K562 (cell line): ENCODE measurements around the gene CERS6. TPM values are rescaled to one million over a fixed set of nuclear protein-coding genes. Genes with fewer than 3 reads are reported as not detected.

ENCODE experiments used
- GABPA ChIP-seq: fragments of 200-800 bp; sonication (Bioruptor generic); conservative IDR thresholded peaks from 2 replicates; pipeline ENCODE4 v1.6.1; 2016; ENCODE audit warnings: low read depth, missing genetic modification characterization, missing compliant biosample characterization
- HEY1 ChIP-seq: fragments of 250-450 bp; sonication (Bioruptor Pico); IDR thresholded peaks from 2 replicates; pipeline ENCODE4 v1.5.0; 2020; ENCODE audit warnings: mild to moderate bottlenecking, moderate library complexity, borderline replicate concordance
- ZNF584 ChIP-seq: fragments of 200-800 bp; sonication (Bioruptor generic); IDR thresholded peaks from 2 replicates; pipeline ENCODE4 v1.6.1; 2016; ENCODE audit warnings: low read depth, mild to moderate bottlenecking, missing genetic modification characterization, missing compliant biosample characterization
- polyA plus RNA-seq, 8 experiments: library from polyadenylated mRNA; depleted of rRNA in 4 of 8; stranded (reverse) in 5 of 8; unstranded in 3 of 8; fragments of >200 nt; fragmentation: Nextera tagmentation in 2 of 8; fragmentation: Illumina TruSeq in 1 of 8; extraction: Ambion mirVana in 2 of 8; extraction: Trizol in 1 of 8; gene quantifications; 2 replicates each; pipeline versions ENCODE4 v1.2.1 to v1.2.3, GENCODE V29; 2011 to 2014; ENCODE audit warnings: inconsistent platforms in 1 of 8, missing spikeins in 1 of 8
- total RNA-seq, 7 experiments: library from RNA; depleted of rRNA in 6 of 7; stranded (reverse); fragments of >200 nt in 6 of 7; fragmentation: Illumina TruSeq in 2 of 7; extraction: Trizol in 2 of 7; gene quantifications; 2 replicates each; pipeline versions ENCODE4 v1.2.1 to v1.2.3, GENCODE V29; 2011 to 2021; ENCODE audit warnings: low replicate concordance in 1 of 7
- TF ChIP-seq, protein P1 (sequence below), 2 experiments: IDR thresholded peaks in 1 of 2; conservative IDR thresholded peaks in 1 of 2; 2 replicates each; pipeline ENCODE4 v1.6.1; 2016; ENCODE audit warnings: low read depth in 2 of 2, mild to moderate bottlenecking in 1 of 2, missing compliant biosample characterization in 1 of 2, missing genetic modification characterization in 1 of 2, moderate library complexity in 1 of 2
- TF ChIP-seq, protein P2 (sequence below): conservative IDR thresholded peaks from 2 replicates; pipeline ENCODE4 v1.6.1; 2011; ENCODE audit warnings: low read depth, mild to moderate bottlenecking, low read length; ENCODE audit not compliant: control insufficient read depth
- TF ChIP-seq, protein P3 (sequence below), 2 experiments: fragments of 250-450 bp in 1 of 2; fragments of 450-650 bp in 1 of 2; sonication (Bioruptor Pico) in 1 of 2; IDR thresholded peaks; 2 replicates each; pipeline versions ENCODE4 v1.6.1 to v1.8.0; 2016 to 2021; ENCODE audit warnings: mild to moderate bottlenecking in 2 of 2, moderate library complexity in 2 of 2, missing compliant biosample characterization in 1 of 2, missing genetic modification characterization in 1 of 2
- TF ChIP-seq, protein P4 (sequence below), 2 experiments: fragments of 450-650 bp; formaldehyde crosslinking in 1 of 2; IDR thresholded peaks; 2 replicates each; pipeline versions ENCODE4 v1.4.0 to v1.6.1; 2014 to 2020; ENCODE audit warnings: mild to moderate bottlenecking in 2 of 2, borderline replicate concordance in 1 of 2, low read depth in 1 of 2

CERS6 gene
- total and polyA plus RNA-seq, 9 of the 15 experiments (the other 6 are each of a cell fraction or from before 2014, with no cell fraction given) = 1.6 to 13.6 (median 11.4) TPM

DNA sequence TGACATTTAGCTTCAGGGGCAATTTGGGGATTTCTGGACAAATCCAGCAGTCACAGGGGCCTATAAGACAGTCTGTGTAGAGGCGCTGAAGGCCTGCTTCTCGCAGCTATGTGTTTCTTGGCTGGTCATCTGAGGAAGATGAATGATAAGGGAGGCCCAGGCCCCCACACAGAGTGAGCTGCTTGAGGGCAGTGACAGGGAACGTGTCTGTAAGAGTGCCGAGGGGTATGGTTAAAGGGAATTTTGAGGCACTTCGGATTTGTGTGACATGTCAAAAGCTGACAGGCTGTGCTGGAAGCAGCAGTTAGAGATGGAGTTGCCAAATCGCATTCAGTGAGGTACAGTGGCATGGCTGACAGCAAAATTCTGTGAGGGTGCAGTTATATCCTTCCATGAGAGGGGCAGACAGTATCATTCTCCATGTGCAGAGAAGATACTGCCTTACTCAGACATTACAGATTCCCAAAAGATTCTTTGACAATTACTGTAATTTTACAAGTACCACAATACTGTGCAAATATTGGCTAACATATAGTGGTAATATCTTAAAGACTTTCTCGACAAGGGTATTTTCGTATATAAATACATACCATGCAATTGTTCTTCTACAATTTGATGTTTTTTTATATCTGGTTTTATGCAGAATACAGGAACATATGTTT is 74.0 kb downstream of the CERS6 start (continued):
- TF ChIP-seq GABPA (tag) (no peak), HEY1 (CRISPR knock-in tag) (no peak), ZNF584 (CRISPR knock-in tag) (no peak)
- TF ChIP-seq, protein P1, sequence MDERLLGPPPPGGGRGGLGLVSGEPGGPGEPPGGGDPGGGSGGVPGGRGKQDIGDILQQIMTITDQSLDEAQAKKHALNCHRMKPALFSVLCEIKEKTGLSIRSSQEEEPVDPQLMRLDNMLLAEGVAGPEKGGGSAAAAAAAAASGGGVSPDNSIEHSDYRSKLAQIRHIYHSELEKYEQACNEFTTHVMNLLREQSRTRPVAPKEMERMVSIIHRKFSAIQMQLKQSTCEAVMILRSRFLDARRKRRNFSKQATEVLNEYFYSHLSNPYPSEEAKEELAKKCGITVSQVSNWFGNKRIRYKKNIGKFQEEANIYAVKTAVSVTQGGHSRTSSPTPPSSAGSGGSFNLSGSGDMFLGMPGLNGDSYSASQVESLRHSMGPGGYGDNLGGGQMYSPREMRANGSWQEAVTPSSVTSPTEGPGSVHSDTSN (CRISPR knock-in tag; IDR thresholded peaks at IDR 0.05; ENCODE audit: low read depth) = no peak
- TF ChIP-seq, protein P1 (tag; conservative IDR thresholded peaks at IDR 0.05; ENCODE audit: low read depth) = no peak
- TF ChIP-seq, protein P2, sequence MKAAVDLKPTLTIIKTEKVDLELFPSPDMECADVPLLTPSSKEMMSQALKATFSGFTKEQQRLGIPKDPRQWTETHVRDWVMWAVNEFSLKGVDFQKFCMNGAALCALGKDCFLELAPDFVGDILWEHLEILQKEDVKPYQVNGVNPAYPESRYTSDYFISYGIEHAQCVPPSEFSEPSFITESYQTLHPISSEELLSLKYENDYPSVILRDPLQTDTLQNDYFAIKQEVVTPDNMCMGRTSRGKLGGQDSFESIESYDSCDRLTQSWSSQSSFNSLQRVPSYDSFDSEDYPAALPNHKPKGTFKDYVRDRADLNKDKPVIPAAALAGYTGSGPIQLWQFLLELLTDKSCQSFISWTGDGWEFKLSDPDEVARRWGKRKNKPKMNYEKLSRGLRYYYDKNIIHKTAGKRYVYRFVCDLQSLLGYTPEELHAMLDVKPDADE = no peak
- TF ChIP-seq, protein P3, sequence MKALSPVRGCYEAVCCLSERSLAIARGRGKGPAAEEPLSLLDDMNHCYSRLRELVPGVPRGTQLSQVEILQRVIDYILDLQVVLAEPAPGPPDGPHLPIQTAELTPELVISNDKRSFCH (CRISPR knock-in tag; IDR thresholded peaks at IDR 0.05) = no peak
- TF ChIP-seq, protein P3 (tag; IDR thresholded peaks at IDR 0.05) = no peak
- TF ChIP-seq, protein P4, sequence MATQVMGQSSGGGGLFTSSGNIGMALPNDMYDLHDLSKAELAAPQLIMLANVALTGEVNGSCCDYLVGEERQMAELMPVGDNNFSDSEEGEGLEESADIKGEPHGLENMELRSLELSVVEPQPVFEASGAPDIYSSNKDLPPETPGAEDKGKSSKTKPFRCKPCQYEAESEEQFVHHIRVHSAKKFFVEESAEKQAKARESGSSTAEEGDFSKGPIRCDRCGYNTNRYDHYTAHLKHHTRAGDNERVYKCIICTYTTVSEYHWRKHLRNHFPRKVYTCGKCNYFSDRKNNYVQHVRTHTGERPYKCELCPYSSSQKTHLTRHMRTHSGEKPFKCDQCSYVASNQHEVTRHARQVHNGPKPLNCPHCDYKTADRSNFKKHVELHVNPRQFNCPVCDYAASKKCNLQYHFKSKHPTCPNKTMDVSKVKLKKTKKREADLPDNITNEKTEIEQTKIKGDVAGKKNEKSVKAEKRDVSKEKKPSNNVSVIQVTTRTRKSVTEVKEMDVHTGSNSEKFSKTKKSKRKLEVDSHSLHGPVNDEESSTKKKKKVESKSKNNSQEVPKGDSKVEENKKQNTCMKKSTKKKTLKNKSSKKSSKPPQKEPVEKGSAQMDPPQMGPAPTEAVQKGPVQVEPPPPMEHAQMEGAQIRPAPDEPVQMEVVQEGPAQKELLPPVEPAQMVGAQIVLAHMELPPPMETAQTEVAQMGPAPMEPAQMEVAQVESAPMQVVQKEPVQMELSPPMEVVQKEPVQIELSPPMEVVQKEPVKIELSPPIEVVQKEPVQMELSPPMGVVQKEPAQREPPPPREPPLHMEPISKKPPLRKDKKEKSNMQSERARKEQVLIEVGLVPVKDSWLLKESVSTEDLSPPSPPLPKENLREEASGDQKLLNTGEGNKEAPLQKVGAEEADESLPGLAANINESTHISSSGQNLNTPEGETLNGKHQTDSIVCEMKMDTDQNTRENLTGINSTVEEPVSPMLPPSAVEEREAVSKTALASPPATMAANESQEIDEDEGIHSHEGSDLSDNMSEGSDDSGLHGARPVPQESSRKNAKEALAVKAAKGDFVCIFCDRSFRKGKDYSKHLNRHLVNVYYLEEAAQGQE (IDR thresholded peaks at IDR 0.05; ENCODE audit: borderline replicate concordance) = no peak
- TF ChIP-seq, protein P4 (CRISPR knock-in tag; IDR thresholded peaks at IDR 0.05; ENCODE audit: low read depth) = no peak
